ENCODE measurements around the gene MMP20. TPM values are rescaled to one million over a fixed set of nuclear protein-coding genes. Genes with fewer than 3 reads are reported as not detected.
A peak's percentile ranks its signal among the peaks of the same experiment; 100 is the strongest.

Gene MMP20
- total and polyA plus RNA-seq, 2 of the 13 experiments (the other 11 are each of a cell fraction or from before 2014, with no cell fraction given): 0.05 TPM; not detected in 1

DNA sequence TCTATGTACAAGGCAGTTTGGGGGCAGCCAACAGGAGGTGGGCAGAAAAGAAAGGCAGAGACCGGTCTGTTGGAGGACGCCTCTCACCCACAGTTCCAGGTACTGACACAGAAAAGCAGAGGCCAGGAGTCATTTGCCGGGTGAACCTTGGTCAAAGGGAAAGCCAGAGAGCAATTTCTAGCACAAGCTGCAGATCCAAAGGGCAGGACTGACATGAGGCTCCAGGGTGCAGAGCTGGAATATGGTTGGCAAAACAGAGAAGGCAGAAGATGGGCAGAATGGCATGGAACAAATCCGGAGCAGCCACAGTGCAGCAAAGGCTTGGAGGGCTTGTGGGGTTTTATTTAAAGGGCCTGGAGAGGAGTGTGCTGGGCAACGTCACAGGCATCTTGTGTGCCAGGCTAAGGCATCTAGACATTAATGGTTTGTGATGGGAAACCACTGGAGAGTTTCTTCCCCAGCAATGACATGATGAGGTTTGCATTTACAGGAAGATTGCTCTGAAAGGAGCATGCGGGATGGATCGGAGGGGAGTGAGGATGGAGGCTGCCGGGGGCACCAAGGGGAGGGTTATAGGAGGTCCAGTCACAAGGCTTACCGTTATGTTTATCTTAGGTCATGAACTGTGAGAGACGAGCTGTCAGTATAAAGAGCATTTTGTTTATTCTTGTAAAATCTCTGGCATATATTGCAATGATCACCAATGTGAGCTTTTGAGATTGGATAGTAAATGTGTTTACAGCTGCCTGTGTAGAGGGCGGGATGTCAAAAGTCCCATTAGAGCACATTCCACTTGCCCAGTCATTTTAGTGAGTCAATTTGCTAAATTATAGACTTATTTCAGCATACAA, 5.7 kb upstream of the MMP20 start:
- ATAC-seq: peak; percentile 99
- FAIRE-seq: peak; percentile 63
- no peak for DNase-seq (ENCODE audit: low spot score)
- no TSS peak for BruUV-seq (replicated peaks)
- in situ Hi-C loops (cut with HindIII; ENCODE audit: extremely low pct_ligation_motif_present, low pct_unique_long_range_greater_than_20kb) (no loop called here), intact Hi-C loops (cut with micrococcal nuclease; ENCODE audit: unreplicated experiment) (no loop called here)
- H3K4me2 ChIP-seq (ENCODE audit: low read depth, low read length): peak overlapping the region; percentile 69
- H3K79me2 ChIP-seq (ENCODE audit: insufficient read depth, low read length): no peaks in the 10 kb centered on the region
- ChIA-PET CTCF (ENCODE audit: low intra/inter-chr PET ratio, low total read pairs) (no interaction called here), POLR2A (interaction anchor here (1.1 to 1.4 kb wide), 2 partner anchors 9 to 28 kb away, joined by 4 to 5 read pairs; no protein-coding TSS in a partner anchor)
- no peak overlapping the region for H2AFZ ChIP-seq (ENCODE audit: low read length)
- 1% methylated on average over 11 of the region's 11 CpGs for WGBS (ENCODE audit: low lambda C conversion rate)
- peak overlapping the region in 2 of 3 experiments; percentile 17 to 27; a peak in 4 of 6 replicates for H3K4me3 ChIP-seq (replicated peaks in 1 of 3; ENCODE audit: insufficient read depth in 1 of 3, low read depth in 2 of 3, low read length in 3 of 3)
- peak overlapping the region; percentile 15 for H3K27ac ChIP-seq (ENCODE audit: extremely low read length, insufficient read depth, low read length)
- no peaks in the 10 kb centered on the region for H4K20me1 ChIP-seq (ENCODE audit: insufficient read depth, low read length)
- H3K4me1 ChIP-seq (ENCODE audit: insufficient read depth, low read length): peaks cover 29% of the 10 kb centered on the region
- H3K9me3 ChIP-seq (ENCODE audit: low read length): no peaks in the 10 kb centered on the region
- no peaks in the 10 kb centered on the region for H3K27me3 ChIP-seq (ENCODE audit: control insufficient read depth in 1 of 2, insufficient read depth in 2 of 2, low read length in 2 of 2)
- no peaks in the 10 kb centered on the region for H3K36me3 ChIP-seq (replicated peaks in 1 of 2; ENCODE audit: control insufficient read depth in 1 of 2, insufficient read depth in 2 of 2, low read length in 2 of 2)
- no peak overlapping the region for H3K9ac ChIP-seq (ENCODE audit: insufficient read depth, low read depth, low read length)
- TF ChIP-seq, protein P1, sequence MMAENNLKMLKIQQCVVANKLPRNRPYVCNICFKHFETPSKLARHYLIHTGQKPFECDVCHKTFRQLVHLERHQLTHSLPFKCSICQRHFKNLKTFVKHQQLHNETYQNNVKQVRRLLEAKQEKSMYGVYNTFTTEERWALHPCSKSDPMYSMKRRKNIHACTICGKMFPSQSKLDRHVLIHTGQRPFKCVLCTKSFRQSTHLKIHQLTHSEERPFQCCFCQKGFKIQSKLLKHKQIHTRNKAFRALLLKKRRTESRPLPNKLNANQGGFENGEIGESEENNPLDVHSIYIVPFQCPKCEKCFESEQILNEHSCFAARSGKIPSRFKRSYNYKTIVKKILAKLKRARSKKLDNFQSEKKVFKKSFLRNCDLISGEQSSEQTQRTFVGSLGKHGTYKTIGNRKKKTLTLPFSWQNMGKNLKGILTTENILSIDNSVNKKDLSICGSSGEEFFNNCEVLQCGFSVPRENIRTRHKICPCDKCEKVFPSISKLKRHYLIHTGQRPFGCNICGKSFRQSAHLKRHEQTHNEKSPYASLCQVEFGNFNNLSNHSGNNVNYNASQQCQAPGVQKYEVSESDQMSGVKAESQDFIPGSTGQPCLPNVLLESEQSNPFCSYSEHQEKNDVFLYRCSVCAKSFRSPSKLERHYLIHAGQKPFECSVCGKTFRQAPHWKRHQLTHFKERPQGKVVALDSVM (CRISPR knock-in tag; IDR thresholded peaks at IDR 0.05): 0 out of 2 replicates have a peak, but pooled peaks have one; percentile 9
- TF ChIP-seq ZFP91 (CRISPR knock-in tag; IDR thresholded peaks at IDR 0.05; ENCODE audit: borderline replicate concordance) (no peak), RXRB (CRISPR knock-in tag; IDR thresholded peaks at IDR 0.05; ENCODE audit: borderline replicate concordance) (peak; percentile 56; the same call in 1 of the 2 replicates), SALL1 (CRISPR knock-in tag; IDR thresholded peaks at IDR 0.05) (peak; percentile 44; the same call in 1 of the 2 replicates), ZNF607 (CRISPR knock-in tag; IDR thresholded peaks at IDR 0.05; ENCODE audit: borderline replicate concordance) (peak; percentile 37; the same call in 1 of the 2 replicates), NCOR1 (IDR thresholded peaks at IDR 0.05; ENCODE audit: borderline replicate concordance, low read length) (0 out of 2 replicates have a peak, but pooled peaks have one; percentile 26), HDAC1 (CRISPR knock-in tag; IDR thresholded peaks at IDR 0.05) (0 out of 2 replicates have a peak, but pooled peaks have one; percentile 25), LCORL (IDR thresholded peaks at IDR 0.05) (no peak), LCORL (CRISPR knock-in tag; IDR thresholded peaks at IDR 0.05) (0 out of 2 replicates have a peak, but pooled peaks have one; percentile 20), NFKB2 (CRISPR knock-in tag; IDR thresholded peaks at IDR 0.05; ENCODE audit: borderline replicate concordance) (no peak), TBX2 (CRISPR knock-in tag; IDR thresholded peaks at IDR 0.05; ENCODE audit: borderline replicate concordance) (no peak), HNF1B (CRISPR knock-in tag; IDR thresholded peaks at IDR 0.05) (peak; percentile 15; the same call in 1 of the 2 replicates)
- TF ChIP-seq, protein P2, sequence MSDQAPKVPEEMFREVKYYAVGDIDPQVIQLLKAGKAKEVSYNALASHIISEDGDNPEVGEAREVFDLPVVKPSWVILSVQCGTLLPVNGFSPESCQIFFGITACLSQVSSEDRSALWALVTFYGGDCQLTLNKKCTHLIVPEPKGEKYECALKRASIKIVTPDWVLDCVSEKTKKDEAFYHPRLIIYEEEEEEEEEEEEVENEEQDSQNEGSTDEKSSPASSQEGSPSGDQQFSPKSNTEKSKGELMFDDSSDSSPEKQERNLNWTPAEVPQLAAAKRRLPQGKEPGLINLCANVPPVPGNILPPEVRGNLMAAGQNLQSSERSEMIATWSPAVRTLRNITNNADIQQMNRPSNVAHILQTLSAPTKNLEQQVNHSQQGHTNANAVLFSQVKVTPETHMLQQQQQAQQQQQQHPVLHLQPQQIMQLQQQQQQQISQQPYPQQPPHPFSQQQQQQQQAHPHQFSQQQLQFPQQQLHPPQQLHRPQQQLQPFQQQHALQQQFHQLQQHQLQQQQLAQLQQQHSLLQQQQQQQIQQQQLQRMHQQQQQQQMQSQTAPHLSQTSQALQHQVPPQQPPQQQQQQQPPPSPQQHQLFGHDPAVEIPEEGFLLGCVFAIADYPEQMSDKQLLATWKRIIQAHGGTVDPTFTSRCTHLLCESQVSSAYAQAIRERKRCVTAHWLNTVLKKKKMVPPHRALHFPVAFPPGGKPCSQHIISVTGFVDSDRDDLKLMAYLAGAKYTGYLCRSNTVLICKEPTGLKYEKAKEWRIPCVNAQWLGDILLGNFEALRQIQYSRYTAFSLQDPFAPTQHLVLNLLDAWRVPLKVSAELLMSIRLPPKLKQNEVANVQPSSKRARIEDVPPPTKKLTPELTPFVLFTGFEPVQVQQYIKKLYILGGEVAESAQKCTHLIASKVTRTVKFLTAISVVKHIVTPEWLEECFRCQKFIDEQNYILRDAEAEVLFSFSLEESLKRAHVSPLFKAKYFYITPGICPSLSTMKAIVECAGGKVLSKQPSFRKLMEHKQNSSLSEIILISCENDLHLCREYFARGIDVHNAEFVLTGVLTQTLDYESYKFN (CRISPR knock-in tag; conservative IDR thresholded peaks at IDR 0.05): peak; percentile 61

All from HepG2 (cell line).